Peyer's patch (tissue), 4 donors: ENCODE results near the gene TRPM3. TPM values are rescaled to one million over a fixed set of nuclear protein-coding genes. Genes with fewer than 3 reads are reported as not detected.

Experiments used
- DNase-seq, 3 donors: peaks; one replicate each; pipeline ENCODE4 v3.0.0-alpha.2; 2017 to 2019
- H3K27ac ChIP-seq, 4 donors: fragments of 200-600 bp; sonication (generic); one replicate each; pipeline ENCODE4 v1.5.1; 2016 to 2019
- H3K27me3 ChIP-seq, 2 donors: fragments of 200-600 bp; sonication (generic); one replicate each; pipeline ENCODE4 v1.5.1; 2019
- H3K36me3 ChIP-seq, 3 donors: fragments of 200-600 bp; sonication (generic); one replicate each; pipeline ENCODE4 v1.5.1; 2016 to 2019
- H3K4me1 ChIP-seq, 4 donors: fragments of 200-600 bp; sonication (generic); one replicate each; pipeline ENCODE4 v1.5.1; 2016 to 2019
- H3K4me3 ChIP-seq, 4 donors: fragments of 200-600 bp; sonication (generic); 1 replicate in 3 of 4; 2 replicates in 1 of 4; pipeline ENCODE4 v1.5.1; 2016 to 2019; ENCODE audit warnings: mild to moderate bottlenecking in 1 of 4
- H3K9me3 ChIP-seq, 4 donors: fragments of 200-600 bp; sonication (generic); one replicate each; pipeline ENCODE4 v1.5.1; 2016 to 2019; ENCODE audit warnings: mild to moderate bottlenecking in 1 of 4
- POLR2A ChIP-seq, 2 donors: fragments of 450-650 bp; IDR thresholded peaks; one replicate each; pipeline ENCODE4 v1.5.1; 2017; ENCODE audit warnings: antibody characterized with exemption in 2 of 2, mild to moderate bottlenecking in 2 of 2, moderate library complexity in 2 of 2
- total RNA-seq, 4 donors: library from RNA; depleted of rRNA; stranded (reverse); fragments of >200 nt; gene quantifications; one replicate each; pipeline ENCODE4 v1.1.0, GENCODE V29; 2016
- TF ChIP-seq, protein P1 (sequence below), 6 experiments: fragments of 450-650 bp in 4 of 6; fragments of 200-600 bp in 2 of 6; sonication (generic) in 1 of 6; IDR thresholded peaks; one replicate each; pipeline ENCODE4 v1.5.1; 2017 to 2019; ENCODE audit warnings: antibody characterized with exemption in 6 of 6, mild to moderate bottlenecking in 3 of 6, moderate library complexity in 1 of 6

Gene TRPM3
- total RNA-seq, 4 donors from 2014 or later, result 0.28 to 0.80 TPM; not detected in 2

DNA sequence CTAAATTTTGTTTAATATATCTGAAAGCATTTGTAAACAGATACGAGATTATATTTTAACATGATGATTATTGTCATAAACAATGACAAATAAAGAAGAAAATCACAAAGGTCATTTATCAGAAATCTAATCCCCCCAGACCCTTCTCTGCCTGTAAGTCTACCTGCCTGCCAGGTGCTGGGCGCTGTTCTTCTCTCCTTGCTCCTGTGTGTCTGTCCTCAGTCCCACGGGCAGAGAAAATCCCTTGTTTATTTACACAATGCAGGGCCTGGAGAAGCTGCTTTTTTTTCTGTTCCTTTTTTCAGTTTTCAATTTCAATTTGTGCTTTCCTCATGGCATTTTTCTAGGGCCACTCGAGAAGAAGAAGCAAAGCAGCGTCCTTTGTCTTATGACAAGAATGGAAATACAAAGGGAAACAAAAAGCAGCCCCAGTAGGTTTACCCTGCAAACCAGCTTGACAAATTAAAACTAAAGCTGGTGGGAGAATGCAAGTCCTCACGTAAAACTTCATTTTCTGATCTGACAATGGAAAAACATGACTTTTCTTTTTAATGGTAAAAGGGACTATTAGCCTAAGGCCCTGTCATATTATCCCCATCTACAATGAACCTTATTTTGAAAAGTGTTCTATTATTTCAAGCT, 424.6 kb downstream of the TRPM3 start:
- no peak for DNase-seq
- TF ChIP-seq, protein P1, sequence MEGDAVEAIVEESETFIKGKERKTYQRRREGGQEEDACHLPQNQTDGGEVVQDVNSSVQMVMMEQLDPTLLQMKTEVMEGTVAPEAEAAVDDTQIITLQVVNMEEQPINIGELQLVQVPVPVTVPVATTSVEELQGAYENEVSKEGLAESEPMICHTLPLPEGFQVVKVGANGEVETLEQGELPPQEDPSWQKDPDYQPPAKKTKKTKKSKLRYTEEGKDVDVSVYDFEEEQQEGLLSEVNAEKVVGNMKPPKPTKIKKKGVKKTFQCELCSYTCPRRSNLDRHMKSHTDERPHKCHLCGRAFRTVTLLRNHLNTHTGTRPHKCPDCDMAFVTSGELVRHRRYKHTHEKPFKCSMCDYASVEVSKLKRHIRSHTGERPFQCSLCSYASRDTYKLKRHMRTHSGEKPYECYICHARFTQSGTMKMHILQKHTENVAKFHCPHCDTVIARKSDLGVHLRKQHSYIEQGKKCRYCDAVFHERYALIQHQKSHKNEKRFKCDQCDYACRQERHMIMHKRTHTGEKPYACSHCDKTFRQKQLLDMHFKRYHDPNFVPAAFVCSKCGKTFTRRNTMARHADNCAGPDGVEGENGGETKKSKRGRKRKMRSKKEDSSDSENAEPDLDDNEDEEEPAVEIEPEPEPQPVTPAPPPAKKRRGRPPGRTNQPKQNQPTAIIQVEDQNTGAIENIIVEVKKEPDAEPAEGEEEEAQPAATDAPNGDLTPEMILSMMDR (IDR thresholded peaks at IDR 0.05), result no peak
- no peak for TF ChIP-seq POLR2A (IDR thresholded peaks at IDR 0.05)
- H3K27me3 ChIP-seq, result no peaks in the 10 kb centered on the region
- no peaks in the 10 kb centered on the region for H3K4me1 ChIP-seq
- H3K27ac ChIP-seq, result no peak overlapping the region
- no peak overlapping the region for H3K4me3 ChIP-seq
- no peaks in the 10 kb centered on the region for H3K9me3 ChIP-seq
- H3K36me3 ChIP-seq, result no peaks in the 10 kb centered on the region

DNA sequence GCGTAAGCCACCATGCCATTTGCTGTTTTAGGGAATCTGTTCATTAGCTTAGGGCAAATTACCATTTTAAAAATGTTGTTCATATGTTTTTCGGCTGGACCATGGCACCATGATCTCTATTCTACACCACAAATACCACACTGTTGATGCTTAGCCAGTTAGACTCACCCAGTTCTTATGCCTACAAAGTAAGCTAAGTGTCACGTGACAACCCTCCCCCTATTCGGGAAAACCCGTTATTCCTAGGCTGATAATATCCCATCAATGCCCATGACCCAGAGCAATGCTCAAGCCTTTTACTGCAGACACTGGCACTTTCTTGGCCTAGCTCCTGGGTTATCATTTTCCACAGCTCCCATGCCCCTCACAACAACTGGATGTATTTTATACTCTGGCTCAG, 426.7 kb downstream of the TRPM3 start:
- no peaks in the 10 kb centered on the region for H3K4me1 ChIP-seq
- DNase-seq, result no peak
- no peaks in the 10 kb centered on the region for H3K36me3 ChIP-seq
- H3K27ac ChIP-seq, result no peak overlapping the region
- H3K27me3 ChIP-seq, result no peaks in the 10 kb centered on the region
- H3K4me3 ChIP-seq, result no peak overlapping the region
- H3K9me3 ChIP-seq, result no peaks in the 10 kb centered on the region
- TF ChIP-seq, protein P1 (IDR thresholded peaks at IDR 0.05), result no peak
- TF ChIP-seq POLR2A (IDR thresholded peaks at IDR 0.05), result no peak

- Histone ChIP-seq H3K27ac (no peak overlapping the region), H3K4me1 (no peaks in the 10 kb centered on the region), H3K9me3 (no peaks in the 10 kb centered on the region), H3K36me3 (no peaks in the 10 kb centered on the region), H3K4me3 (no peak overlapping the region), H3K27me3 (no peaks in the 10 kb centered on the region)
- no peak for DNase-seq
- no peak for TF ChIP-seq POLR2A (IDR thresholded peaks at IDR 0.05)
- TF ChIP-seq, protein P1 (IDR thresholded peaks at IDR 0.05), result no peak
Observed at GRCh38 chr9:70693186-70693585, 428.2 kb downstream of the TRPM3 start.

DNA sequence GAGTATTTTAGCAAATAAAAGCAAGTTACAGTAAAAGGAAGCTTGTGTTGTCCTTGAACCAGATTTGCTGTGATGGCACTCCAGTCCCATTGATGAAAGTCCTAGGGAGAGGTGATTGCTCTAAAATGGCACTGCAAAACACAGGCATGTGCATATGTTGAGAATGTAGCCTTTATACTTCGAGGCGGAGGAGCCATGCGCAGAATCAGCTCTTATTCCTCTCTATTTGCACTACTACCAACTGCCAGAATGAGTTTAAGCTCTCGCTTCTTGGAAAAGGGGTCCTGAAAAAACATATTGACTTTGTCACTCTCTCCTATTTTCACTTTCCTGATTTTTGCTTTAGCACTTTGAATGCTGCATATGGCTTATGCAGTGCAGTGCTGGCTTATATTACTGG, 429.0 kb downstream of the TRPM3 start:
- Histone ChIP-seq H3K4me1 (no peaks in the 10 kb centered on the region), H3K27me3 (no peaks in the 10 kb centered on the region), H3K4me3 (no peak overlapping the region), H3K9me3 (no peaks in the 10 kb centered on the region), H3K36me3 (no peaks in the 10 kb centered on the region), H3K27ac (no peak overlapping the region)
- DNase-seq, result no peak
- TF ChIP-seq, protein P1 (IDR thresholded peaks at IDR 0.05), result no peak
- no peak for TF ChIP-seq POLR2A (IDR thresholded peaks at IDR 0.05)

GRCh38 chr9:70688704-70689103, 432.7 kb downstream of the TRPM3 start:
- Histone ChIP-seq H3K36me3 (no peaks in the 10 kb centered on the region), H3K4me1 (no peaks in the 10 kb centered on the region), H3K27me3 (no peaks in the 10 kb centered on the region), H3K9me3 (no peaks in the 10 kb centered on the region), H3K27ac (no peak overlapping the region), H3K4me3 (no peak overlapping the region)
- DNase-seq, result no peak
- no peak for TF ChIP-seq POLR2A (IDR thresholded peaks at IDR 0.05)
- TF ChIP-seq, protein P1 (IDR thresholded peaks at IDR 0.05), result no peak

DNA sequence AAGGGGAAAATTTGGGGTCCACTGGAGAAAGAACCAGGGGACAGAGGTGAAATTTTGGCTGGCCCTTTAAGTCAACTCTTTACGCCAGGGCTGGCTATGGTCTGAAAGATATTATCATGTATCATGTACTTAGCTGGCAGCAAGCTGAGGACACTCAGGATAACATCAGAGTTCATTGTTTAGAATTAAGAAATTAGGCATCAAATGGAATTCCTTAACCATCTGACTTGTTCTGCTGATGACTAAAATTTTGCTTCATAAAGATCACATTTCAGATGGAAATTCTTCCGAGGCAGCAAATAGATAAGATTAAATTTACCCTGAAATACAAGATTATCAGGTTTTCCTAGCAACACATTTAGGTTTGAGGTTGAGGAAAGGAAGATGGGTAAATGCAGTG, 437.6 kb downstream of the TRPM3 start:
- Histone ChIP-seq H3K36me3 (no peaks in the 10 kb centered on the region), H3K9me3 (no peaks in the 10 kb centered on the region), H3K4me3 (no peak overlapping the region), H3K27me3 (no peaks in the 10 kb centered on the region), H3K27ac (no peak overlapping the region), H3K4me1 (no peaks in the 10 kb centered on the region)
- TF ChIP-seq, protein P1 (IDR thresholded peaks at IDR 0.05), result no peak
- TF ChIP-seq POLR2A (IDR thresholded peaks at IDR 0.05), result no peak
- DNase-seq, result no peak
